Activated B cell treated with CpG ODN at 0.5 μM for 24 hours (primary cell): ENCODE measurements around the gene CT45A6. TPM values are rescaled to one million over a fixed set of nuclear protein-coding genes. Genes with fewer than 3 reads are reported as not detected.
"Not testable (repeated sequence)": the region's sequence is repeated elsewhere in the genome, so short reads cannot be mapped to it uniquely, and the experiment has no call there.

Experiments
- ATAC-seq: fragments of 200-7000 bp; cut with Tn5 transposase; one replicate; pipeline ENCODE4 v1.10.0; 2021; ENCODE audit warnings: low read depth, mild to moderate bottlenecking, moderate library complexity
- CTCF ChIA-PET: fragments of 350-600 bp; sonication (Branson Sonifier 250); formaldehyde crosslinking; loops from one replicate; lab custom pipeline; 2021; ENCODE audit warnings: antibody characterized with exemption; lab: Charles Lee
- POLR2A ChIA-PET: fragments of 350-600 bp; sonication (Branson Sonifier 250); formaldehyde crosslinking; loops from one replicate; lab custom pipeline; 2021; ENCODE audit warnings: antibody characterized with exemption; lab: Charles Lee
- DNase-seq: peaks from one replicate; pipeline ENCODE4 v3.0.0; 2022
- H3K27ac Mint-ChIP-seq: one replicate; pipeline ENCODE4 v1.8.0; 2020; ENCODE audit warnings: mixed read lengths
- H3K27me3 Mint-ChIP-seq: one replicate; pipeline ENCODE4 v1.8.0; 2021; ENCODE audit warnings: mixed read lengths
- H3K36me3 Mint-ChIP-seq: one replicate; pipeline ENCODE4 v1.8.0; 2021; ENCODE audit warnings: low read depth, mixed read lengths
- H3K4me1 Mint-ChIP-seq: one replicate; pipeline ENCODE4 v1.8.0; 2021; ENCODE audit warnings: mixed read lengths
- H3K4me3 Mint-ChIP-seq: one replicate; pipeline ENCODE4 v1.8.0; 2020; ENCODE audit warnings: mild to moderate bottlenecking, mixed read lengths
- H3K9me3 Mint-ChIP-seq: one replicate; pipeline ENCODE4 v1.8.0; 2020; ENCODE audit warnings: mixed read lengths
- intact Hi-C: fragments of 100-400 bp; cut with micrococcal nuclease; formaldehyde crosslinking; loops from one replicate; pipeline ENCODE4 v1.15.1; 2024
- total RNA-seq: library from RNA; stranded (reverse); gene quantifications from 2 replicates; pipeline ENCODE4 v1.2.3, GENCODE V29; 2022

The CT45A6 gene, protein sequence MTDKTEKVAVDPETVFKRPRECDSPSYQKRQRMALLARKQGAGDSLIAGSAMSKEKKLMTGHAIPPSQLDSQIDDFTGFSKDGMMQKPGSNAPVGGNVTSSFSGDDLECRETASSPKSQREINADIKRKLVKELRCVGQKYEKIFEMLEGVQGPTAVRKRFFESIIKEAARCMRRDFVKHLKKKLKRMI
- total RNA-seq, result not detected in 2 replicates

DNA sequence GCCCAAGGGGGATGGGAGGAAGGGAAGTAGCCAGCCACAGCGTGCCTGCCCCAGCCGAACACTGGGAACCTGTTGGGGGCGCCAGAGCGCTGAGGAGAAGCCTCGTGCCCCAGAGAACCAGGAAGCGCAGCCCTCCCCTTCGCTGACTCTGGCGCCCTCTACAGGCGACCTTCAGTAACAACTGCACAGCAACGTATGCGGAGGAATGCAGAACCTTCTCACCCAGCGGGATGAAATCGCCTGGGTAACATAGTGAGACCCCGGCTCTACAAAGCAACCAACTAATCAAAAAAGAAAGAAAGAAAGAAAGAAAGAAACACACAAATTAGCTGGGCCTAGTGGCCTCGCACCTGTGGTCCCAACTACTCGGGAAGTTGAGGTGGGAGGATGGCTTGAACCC, at the start of gene CT45A6:
Gene CT45A6, minus strand, starts transcription at position 101 of the 400 bp plus-strand sequence. CDS start 3,794 bp downstream, outside the sequence.
- POLR2A ChIA-PET, intact Hi-C loops, CTCF ChIA-PET, DNase-seq, H3K4me3 Mint-ChIP-seq, H3K36me3 Mint-ChIP-seq, H3K9me3 Mint-ChIP-seq, H3K27me3 Mint-ChIP-seq, H3K4me1 Mint-ChIP-seq, H3K27ac Mint-ChIP-seq, ATAC-seq: not testable (repeated sequence)

DNA sequence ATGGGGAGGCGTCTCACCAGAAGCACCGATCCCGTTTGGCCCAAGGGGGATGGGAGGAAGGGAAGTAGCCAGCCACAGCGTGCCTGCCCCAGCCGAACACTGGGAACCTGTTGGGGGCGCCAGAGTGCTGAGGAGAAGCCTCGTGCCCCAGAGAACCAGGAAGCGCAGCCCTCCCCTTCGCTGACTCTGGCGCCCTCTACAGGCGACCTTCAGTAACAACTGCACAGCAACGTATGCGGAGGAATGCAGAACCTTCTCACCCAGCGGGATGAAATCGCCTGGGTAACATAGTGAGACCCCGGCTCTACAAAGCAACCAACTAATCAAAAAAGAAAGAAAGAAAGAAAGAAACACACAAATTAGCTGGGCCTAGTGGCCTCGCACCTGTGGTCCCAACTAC, 34.6 kb upstream of the CT45A6 start, which contains the start of gene CT45A7:
Gene CT45A7, minus strand, starts transcription at position 101 of the 400 bp plus-strand sequence. CDS start 3,747 bp downstream, outside the sequence.
- CTCF ChIA-PET, DNase-seq, POLR2A ChIA-PET, H3K4me3 Mint-ChIP-seq, H3K27ac Mint-ChIP-seq, H3K36me3 Mint-ChIP-seq, ATAC-seq, H3K4me1 Mint-ChIP-seq, H3K27me3 Mint-ChIP-seq, intact Hi-C loops, H3K9me3 Mint-ChIP-seq: not testable (repeated sequence)

DNA sequence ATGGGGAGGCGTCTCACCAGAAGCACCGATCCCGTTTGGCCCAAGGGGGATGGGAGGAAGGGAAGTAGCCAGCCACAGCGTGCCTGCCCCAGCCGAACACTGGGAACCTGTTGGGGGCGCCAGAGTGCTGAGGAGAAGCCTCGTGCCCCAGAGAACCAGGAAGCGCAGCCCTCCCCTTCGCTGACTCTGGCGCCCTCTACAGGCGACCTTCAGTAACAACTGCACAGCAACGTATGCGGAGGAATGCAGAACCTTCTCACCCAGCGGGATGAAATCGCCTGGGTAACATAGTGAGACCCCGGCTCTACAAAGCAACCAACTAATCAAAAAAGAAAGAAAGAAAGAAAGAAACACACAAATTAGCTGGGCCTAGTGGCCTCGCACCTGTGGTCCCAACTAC, 17.3 kb upstream of the CT45A6 start, which contains the start of gene CT45A2:
Gene CT45A2, minus strand, starts transcription at position 101 of the 400 bp plus-strand sequence. CDS start 3,747 bp downstream, outside the sequence.
- POLR2A ChIA-PET, intact Hi-C loops, DNase-seq, H3K4me3 Mint-ChIP-seq, H3K4me1 Mint-ChIP-seq, H3K36me3 Mint-ChIP-seq, H3K9me3 Mint-ChIP-seq, CTCF ChIA-PET, H3K27ac Mint-ChIP-seq, ATAC-seq, H3K27me3 Mint-ChIP-seq: not testable (repeated sequence)

DNA sequence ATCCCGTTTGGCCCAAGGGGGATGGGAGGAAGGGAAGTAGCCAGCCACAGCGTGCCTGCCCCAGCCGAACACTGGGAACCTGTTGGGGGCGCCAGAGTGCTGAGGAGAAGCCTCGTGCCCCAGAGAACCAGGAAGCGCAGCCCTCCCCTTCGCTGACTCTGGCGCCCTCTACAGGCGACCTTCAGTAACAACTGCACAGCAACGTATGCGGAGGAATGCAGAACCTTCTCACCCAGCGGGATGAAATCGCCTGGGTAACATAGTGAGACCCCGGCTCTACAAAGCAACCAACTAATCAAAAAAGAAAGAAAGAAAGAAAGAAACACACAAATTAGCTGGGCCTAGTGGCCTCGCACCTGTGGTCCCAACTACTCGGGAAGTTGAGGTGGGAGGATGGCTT, 17.2 kb downstream of the CT45A6 start, which contains the start of gene CT45A5:
Gene CT45A5, minus strand, starts transcription at position 101 of the 400 bp plus-strand sequence. CDS start 3,774 bp downstream, outside the sequence.
- not testable (repeated sequence) for H3K4me3 Mint-ChIP-seq, H3K36me3 Mint-ChIP-seq

DNA sequence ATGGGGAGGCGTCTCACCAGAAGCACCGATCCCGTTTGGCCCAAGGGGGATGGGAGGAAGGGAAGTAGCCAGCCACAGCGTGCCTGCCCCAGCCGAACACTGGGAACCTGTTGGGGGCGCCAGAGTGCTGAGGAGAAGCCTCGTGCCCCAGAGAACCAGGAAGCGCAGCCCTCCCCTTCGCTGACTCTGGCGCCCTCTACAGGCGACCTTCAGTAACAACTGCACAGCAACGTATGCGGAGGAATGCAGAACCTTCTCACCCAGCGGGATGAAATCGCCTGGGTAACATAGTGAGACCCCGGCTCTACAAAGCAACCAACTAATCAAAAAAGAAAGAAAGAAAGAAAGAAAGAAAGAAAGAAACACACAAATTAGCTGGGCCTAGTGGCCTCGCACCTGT, 34.5 kb downstream of the CT45A6 start, which contains the start of gene CT45A3:
Gene CT45A3, minus strand, starts transcription at position 101 of the 400 bp plus-strand sequence. CDS start 3,747 bp downstream, outside the sequence.
- H3K27ac Mint-ChIP-seq, intact Hi-C loops, H3K9me3 Mint-ChIP-seq, H3K27me3 Mint-ChIP-seq, CTCF ChIA-PET, H3K4me3 Mint-ChIP-seq, POLR2A ChIA-PET, H3K4me1 Mint-ChIP-seq, H3K36me3 Mint-ChIP-seq, ATAC-seq, DNase-seq: not testable (repeated sequence)

More for the DNA sequence above, 17.2 kb downstream of the CT45A6 start, which contains the start of gene CT45A5:
- H3K27ac Mint-ChIP-seq, DNase-seq, H3K9me3 Mint-ChIP-seq, POLR2A ChIA-PET, H3K4me1 Mint-ChIP-seq, CTCF ChIA-PET, intact Hi-C loops, ATAC-seq, H3K27me3 Mint-ChIP-seq: not testable (repeated sequence)

DNA sequence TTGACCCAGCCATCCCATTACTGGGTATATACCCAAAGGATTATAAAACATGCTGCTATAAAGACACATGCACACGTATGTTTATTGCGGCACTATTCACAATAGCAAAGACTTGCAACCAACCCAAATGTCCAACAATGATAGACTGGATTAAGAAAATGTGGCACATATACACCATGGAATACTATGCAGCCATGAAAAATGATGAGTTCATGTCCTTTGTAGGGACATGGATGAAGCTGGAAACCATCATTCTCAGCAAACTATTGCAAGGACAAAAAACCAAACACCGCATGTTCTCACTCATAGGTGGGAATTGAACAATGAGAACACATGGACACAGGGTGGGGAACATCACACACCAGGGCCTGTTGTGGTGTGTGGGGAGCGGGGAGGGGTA, 57.8 kb downstream of the CT45A6 start:
- H3K27me3 Mint-ChIP-seq, intact Hi-C loops, H3K27ac Mint-ChIP-seq, CTCF ChIA-PET, POLR2A ChIA-PET, ATAC-seq, H3K4me3 Mint-ChIP-seq, H3K9me3 Mint-ChIP-seq, H3K4me1 Mint-ChIP-seq, H3K36me3 Mint-ChIP-seq, DNase-seq: not testable (repeated sequence)

Other genes starting within 250 kb of the CT45A6 start
- not detected in 2 replicates for gene CT45A1, start 89.1 kb downstream of the CT45A6 start, total RNA-seq
- not detected in 2 replicates for gene CT45A3, start 34.6 kb downstream of the CT45A6 start, total RNA-seq
- gene CT45A5, start 17.3 kb downstream of the CT45A6 start, total RNA-seq, result not detected in 2 replicates
- not detected in 2 replicates for gene CT45A2, start 17.2 kb upstream of the CT45A6 start, total RNA-seq
- gene CT45A7, start 34.5 kb upstream of the CT45A6 start, total RNA-seq, result not detected in 2 replicates
- not detected in 2 replicates for gene CT45A8, start 51.8 kb upstream of the CT45A6 start, total RNA-seq
- not detected in 2 replicates for gene CT45A9, start 69.0 kb upstream of the CT45A6 start, total RNA-seq
- gene CT45A10, start 90.7 kb upstream of the CT45A6 start, total RNA-seq, result not detected in 2 replicates
- not detected in 2 replicates for gene SAGE1, start 90.9 kb upstream of the CT45A6 start, total RNA-seq
- gene MMGT1, start 171.2 kb upstream of the CT45A6 start, total RNA-seq, result 20.3 and 21.4 TPM in 2 replicates
- gene SLC9A6, start 182.6 kb upstream of the CT45A6 start, total RNA-seq, result 13.5 and 16.7 TPM in 2 replicates